ENCODE measurements around the gene AEBP2.

The AEBP2 gene

DNA sequence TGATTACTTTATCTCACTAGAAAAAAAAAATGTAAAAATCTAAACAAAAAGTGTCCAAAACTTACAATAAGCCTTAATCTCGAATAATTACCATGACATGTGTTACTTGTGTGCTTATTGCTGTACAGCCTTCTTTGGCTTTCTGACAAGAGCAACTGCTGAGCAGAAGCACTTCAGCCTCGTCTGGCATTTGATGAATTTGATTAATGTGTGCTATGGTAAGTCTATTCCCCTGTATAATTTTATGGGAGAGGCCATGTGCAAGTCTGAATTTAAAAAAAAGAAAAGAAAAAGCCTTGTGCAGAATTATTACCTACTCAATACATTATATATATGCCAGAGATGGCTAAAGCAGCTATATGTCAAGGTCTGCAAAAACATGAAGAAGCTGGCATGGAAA, 113.9 kb downstream of the AEBP2 start:
- Histone ChIP-seq H3K27ac (peak overlapping the region; percentile 61; the same call in 1 of the 2 replicates), H3K4me2 (peak overlapping the region; percentile 53; the same call in 1 of the 2 replicates), H3K4me3 (IDR thresholded peaks at IDR 0.05; ENCODE audit: insufficient read depth, low read depth, low read length) (no peak overlapping the region), H3K4me1 (ENCODE audit: low read depth, poor library complexity, severe bottlenecking) (peaks cover 26% of the 10 kb centered on the region), H3K9ac (no peak overlapping the region; the same call in 1 of the 2 replicates), H3K27me3 (ENCODE audit: insufficient read depth, low read depth) (no peaks in the 10 kb centered on the region), H4K20me1 (ENCODE audit: insufficient read depth) (no peaks in the 10 kb centered on the region), H3K36me3 (ENCODE audit: insufficient read depth) (no peaks in the 10 kb centered on the region), H2AFZ (ENCODE audit: low read depth) (peak overlapping the region; percentile 54; the same call in 1 of the 2 replicates), H3K79me2 (ENCODE audit: insufficient read depth, low read depth) (no peaks in the 10 kb centered on the region)
- TF ChIP-seq, protein P1, sequence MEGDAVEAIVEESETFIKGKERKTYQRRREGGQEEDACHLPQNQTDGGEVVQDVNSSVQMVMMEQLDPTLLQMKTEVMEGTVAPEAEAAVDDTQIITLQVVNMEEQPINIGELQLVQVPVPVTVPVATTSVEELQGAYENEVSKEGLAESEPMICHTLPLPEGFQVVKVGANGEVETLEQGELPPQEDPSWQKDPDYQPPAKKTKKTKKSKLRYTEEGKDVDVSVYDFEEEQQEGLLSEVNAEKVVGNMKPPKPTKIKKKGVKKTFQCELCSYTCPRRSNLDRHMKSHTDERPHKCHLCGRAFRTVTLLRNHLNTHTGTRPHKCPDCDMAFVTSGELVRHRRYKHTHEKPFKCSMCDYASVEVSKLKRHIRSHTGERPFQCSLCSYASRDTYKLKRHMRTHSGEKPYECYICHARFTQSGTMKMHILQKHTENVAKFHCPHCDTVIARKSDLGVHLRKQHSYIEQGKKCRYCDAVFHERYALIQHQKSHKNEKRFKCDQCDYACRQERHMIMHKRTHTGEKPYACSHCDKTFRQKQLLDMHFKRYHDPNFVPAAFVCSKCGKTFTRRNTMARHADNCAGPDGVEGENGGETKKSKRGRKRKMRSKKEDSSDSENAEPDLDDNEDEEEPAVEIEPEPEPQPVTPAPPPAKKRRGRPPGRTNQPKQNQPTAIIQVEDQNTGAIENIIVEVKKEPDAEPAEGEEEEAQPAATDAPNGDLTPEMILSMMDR (conservative IDR thresholded peaks at IDR 0.05; ENCODE audit: low read depth, low read length), result no peak

DNA sequence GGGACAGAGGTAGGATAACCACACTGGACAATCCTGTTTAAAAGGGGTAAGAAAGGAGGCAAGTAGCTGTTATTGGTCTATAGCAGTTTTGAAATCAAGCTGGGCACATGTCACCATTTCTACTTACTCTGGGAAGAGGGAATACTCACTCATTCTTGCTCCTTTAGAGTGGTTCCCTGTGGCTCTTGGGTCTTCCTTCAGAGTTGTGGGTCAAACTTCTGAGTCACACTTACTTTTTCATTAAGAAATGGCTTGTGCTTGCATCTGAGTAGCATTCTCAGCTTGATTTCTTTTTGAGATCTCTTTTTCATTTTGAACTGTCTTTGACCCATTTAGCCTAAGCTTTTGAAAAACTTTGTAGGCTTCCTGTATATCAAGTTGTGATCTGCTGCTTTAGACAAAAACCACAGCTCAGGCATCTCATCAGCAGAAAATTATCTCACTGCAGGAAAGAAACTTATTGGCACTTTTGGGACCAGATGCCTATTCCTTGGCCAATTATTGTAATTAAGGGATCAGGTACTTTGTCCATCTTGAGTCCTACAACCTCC, 122.2 kb downstream of the AEBP2 start:
- Histone ChIP-seq H3K4me1 (ENCODE audit: low read depth, poor library complexity, severe bottlenecking) (peaks cover 12% of the 10 kb centered on the region), H3K9ac (no peak overlapping the region), H4K20me1 (ENCODE audit: insufficient read depth) (no peaks in the 10 kb centered on the region), H3K27me3 (ENCODE audit: insufficient read depth, low read depth) (no peaks in the 10 kb centered on the region), H3K4me3 (IDR thresholded peaks at IDR 0.05; ENCODE audit: insufficient read depth, low read depth, low read length) (no peak overlapping the region), H2AFZ (ENCODE audit: low read depth) (no peak overlapping the region), H3K27ac (no peak overlapping the region), H3K4me2 (no peak overlapping the region), H3K36me3 (ENCODE audit: insufficient read depth) (no peaks in the 10 kb centered on the region), H3K79me2 (ENCODE audit: insufficient read depth, low read depth) (no peaks in the 10 kb centered on the region)
- TF ChIP-seq, protein P1 (conservative IDR thresholded peaks at IDR 0.05; ENCODE audit: low read depth, low read length), result no peak
